Measurements from ENCODE around the gene MT1H. TPM values are rescaled to one million over a fixed set of nuclear protein-coding genes. Genes with fewer than 3 reads are reported as not detected.

MT1H gene
- total RNA-seq, 1 experiment from 2014 or later: not detected

GRCh38 chr16:56701534-56701933 lies 31.9 kb downstream of the MT1H start (continued):
- no peak for TF ChIP-seq REST (IDR thresholded peaks at IDR 0.05; ENCODE audit: low read depth)

DNA sequence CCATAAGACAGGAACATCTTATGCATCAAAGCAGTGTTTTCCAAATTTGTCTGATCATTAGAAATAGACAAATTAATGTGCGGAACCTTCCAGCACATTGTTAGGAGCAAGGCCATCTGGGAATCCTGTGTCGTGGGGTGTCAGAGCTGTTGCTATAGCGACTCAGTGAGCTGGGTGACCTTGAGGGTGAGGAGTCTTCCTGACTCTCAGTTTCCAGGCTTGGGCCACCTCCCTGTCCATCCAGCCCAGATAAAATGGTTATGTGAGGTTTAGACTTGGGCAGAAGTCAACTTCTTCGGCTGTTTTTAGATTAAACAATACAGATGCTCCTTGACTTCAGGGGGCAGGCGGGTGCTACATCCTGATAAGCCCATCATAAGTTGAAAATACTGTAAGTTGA lies 33.2 kb downstream of the MT1H start:
- RAD21 ChIA-PET (ENCODE audit: low non-redundant PET in 1 of 2, low total read pairs in 2 of 2, uncharacterized antibody in 2 of 2, unreplicated experiment in 2 of 2): interaction anchor here (0.8 to 2.4 kb wide), 6 partner anchors 26 to 189 kb away, joined by 3 to 13 read pairs (median 7); no protein-coding TSS in a partner anchor
- Histone ChIP-seq H3K4me2 (ENCODE audit: low read length) (no peak overlapping the region), H3K9me3 (ENCODE audit: control insufficient read depth in 1 of 2, insufficient read depth in 1 of 2, low read depth in 1 of 2, low read length in 2 of 2) (no peaks in the 10 kb centered on the region), H3K27ac (ENCODE audit: low read depth, low read length) (no peak overlapping the region), H3K9me2 (ENCODE audit: insufficient read depth) (no peaks in the 10 kb centered on the region), H3K36me3 (ENCODE audit: control insufficient read depth in 1 of 2, insufficient read depth in 2 of 2, low read length in 2 of 2) (no peaks in the 10 kb centered on the region), H3K4me1 (ENCODE audit: control insufficient read depth in 1 of 2, insufficient read depth in 2 of 2, low read length in 2 of 2) (peaks cover 0 to 11% of the 10 kb centered on the region in 2 experiments; a peak in 3 of 4 replicates), H3K79me2 (ENCODE audit: insufficient read depth, low read length) (no peaks in the 10 kb centered on the region), H3K27me3 (ENCODE audit: insufficient read depth, low read length) (no peaks in the 10 kb centered on the region), H2AFZ (ENCODE audit: low read depth, low read length, poor library complexity, severe bottlenecking) (peak overlapping the region; percentile 87), H3K9ac (ENCODE audit: low read length) (no peak overlapping the region), H4K20me1 (ENCODE audit: insufficient read depth) (no peaks in the 10 kb centered on the region), H3K4me3 (replicated peaks in 1 of 2; ENCODE audit: low read depth in 1 of 2, low read length in 2 of 2) (no peak overlapping the region)
- no peak for TF ChIP-seq CEBPB (IDR thresholded peaks at IDR 0.05; ENCODE audit: low read depth)
- no peak for TF ChIP-seq FOSL1 (IDR thresholded peaks at IDR 0.05; ENCODE audit: low read depth)
- TF ChIP-seq POLR2AphosphoS5 (IDR thresholded peaks at IDR 0.05; ENCODE audit: low read depth, low read length): no peak
- TF ChIP-seq JUND (IDR thresholded peaks at IDR 0.05): no peak
- TF ChIP-seq EZH2 (IDR thresholded peaks at IDR 0.05): no peak
- TF ChIP-seq YY1 (IDR thresholded peaks at IDR 0.05; ENCODE audit: extremely low read depth, insufficient replicate concordance, low read depth, low read length): no peak
- POLR2A ChIA-PET: interaction anchor here (1.4 to 2.4 kb wide), 2 partner anchors 76 to 93 kb away, joined by 3 to 24 read pairs; partner anchors contain the start of gene MT1E
- intact Hi-C loops (cut with micrococcal nuclease): loop anchor here (1.0 to 10.0 kb wide), 5 partner anchors 100 to 991 kb away; no protein-coding TSS in a partner anchor
- no peak for ATAC-seq
- BruUV-seq (replicated peaks): no TSS peak
- CTCF ChIA-PET: interaction anchor here (1.1 to 4.0 kb wide), 9 partner anchors 9 to 189 kb away, joined by 3 to 65 read pairs (median 8); no protein-coding TSS in a partner anchor
- DNase-seq (ENCODE audit: low read depth, low spot score): no peak

Data from HCT116 (cell line).